Renal cortical epithelial cell (primary cell): ENCODE data around the gene MYO18A. TPM values are rescaled to one million over a fixed set of nuclear protein-coding genes. Genes with fewer than 3 reads are reported as not detected.

Experiments
- DNase-seq: peaks from one replicate; pipeline ENCODE4 v3.0.0-alpha.2; 2011; ENCODE audit warnings: low read depth
- total RNA-seq: library from RNA; depleted of rRNA; stranded (reverse); fragments of >200 nt; gene quantifications from 2 replicates; pipeline ENCODE4 v1.2.3, GENCODE V29; 2014

Gene MYO18A
- total RNA-seq, 1 donor from 2014 or later = 65.5 TPM

GRCh38 chr17:29054835-29055234 lies 125.4 kb downstream of the MYO18A start:
- no peak for DNase-seq

DNA sequence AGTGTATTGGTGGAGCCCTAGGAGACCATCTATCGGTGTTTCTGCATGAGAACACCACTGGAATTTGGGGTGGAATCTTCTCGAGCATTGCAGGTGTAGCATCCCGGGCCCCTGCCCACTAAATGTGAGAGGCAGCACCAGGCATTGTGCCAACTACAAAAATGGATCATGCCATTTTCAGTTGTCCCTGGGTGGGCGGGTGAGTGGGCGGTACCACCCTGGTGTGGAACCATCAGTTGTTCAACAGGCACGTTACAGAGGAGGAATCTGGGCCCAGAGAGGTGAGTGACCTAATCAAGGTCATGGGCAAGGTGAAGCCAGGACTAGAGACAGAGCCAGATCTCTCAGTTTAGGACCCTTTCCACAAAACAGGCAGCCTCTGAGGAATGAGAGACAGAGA lies 128.5 kb downstream of the MYO18A start:
- no peak for DNase-seq

DNA sequence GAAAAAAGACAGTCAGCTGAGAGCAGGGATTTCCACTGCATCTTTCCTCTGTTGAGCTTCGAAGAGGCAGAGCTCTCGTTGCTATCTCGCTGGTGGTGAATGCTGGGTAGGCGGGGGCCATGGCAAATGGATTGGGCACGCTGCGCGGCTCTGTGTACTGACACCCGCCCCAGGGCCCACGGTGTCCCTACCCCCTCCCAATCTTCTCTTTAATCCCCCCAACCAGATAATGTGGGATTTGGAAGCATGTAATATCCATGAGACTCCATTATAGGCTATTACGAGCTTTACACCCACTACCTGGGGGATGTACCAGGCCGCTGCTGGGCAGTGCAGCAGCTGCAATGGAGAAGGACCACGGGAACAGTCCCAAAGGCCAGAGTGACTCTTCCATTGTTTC lies 129.0 kb downstream of the MYO18A start:
- no peak for DNase-seq

GRCh38 chr17:29050176-29050575 lies 130.0 kb downstream of the MYO18A start:
- no peak for DNase-seq

DNA sequence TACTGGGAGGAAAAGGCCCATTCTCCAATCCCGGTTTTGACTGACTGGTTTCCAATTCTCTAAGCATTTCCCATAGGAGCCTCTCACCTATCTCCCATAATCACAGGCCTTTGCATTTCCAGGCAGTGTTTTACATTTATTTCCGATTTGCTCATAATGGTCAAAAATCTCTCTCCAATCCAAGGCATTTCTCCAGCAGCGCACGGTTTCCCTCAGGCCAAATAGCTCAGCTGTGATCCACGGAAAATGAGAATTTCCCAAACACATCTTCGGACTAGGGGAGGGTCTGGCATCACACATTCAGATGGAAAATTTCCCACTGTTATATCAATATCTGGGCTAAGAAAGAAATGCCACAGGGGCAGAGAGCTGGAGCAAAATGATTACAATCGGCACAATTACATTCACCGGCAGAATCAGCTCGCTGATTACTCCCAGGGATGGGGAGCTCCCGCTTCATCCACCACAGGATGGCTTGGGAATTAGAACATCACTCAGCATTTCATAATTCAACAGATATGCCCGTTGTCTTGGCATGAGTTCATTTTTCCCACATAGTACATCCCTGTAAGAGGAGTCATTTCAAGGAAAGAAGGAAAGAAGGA lies 130.6 kb downstream of the MYO18A start:
- DNase-seq = no peak

- DNase-seq = peak; percentile 32
These were observed 131.5 kb downstream of the MYO18A start for GRCh38 chr17:29048440-29049368.

DNA sequence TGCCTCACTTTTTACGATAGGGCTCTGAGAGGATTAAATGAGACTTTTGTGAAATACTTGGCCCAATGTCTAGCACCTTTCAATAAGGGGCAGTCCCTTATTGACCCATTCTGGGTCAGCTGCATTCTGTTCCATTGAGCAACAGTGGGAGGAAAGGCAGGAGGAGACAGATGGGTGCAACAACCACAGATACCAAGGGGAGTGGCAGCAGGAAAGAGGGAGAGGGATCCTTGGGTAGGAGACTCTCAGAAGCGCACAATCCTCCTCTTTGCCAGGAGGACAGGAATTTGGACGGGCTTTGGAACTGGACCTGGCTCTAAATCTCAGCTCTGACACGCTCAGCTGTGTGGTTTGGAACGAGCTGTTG lies 133.7 kb downstream of the MYO18A start:
- DNase-seq = peak; percentile 28

DNA sequence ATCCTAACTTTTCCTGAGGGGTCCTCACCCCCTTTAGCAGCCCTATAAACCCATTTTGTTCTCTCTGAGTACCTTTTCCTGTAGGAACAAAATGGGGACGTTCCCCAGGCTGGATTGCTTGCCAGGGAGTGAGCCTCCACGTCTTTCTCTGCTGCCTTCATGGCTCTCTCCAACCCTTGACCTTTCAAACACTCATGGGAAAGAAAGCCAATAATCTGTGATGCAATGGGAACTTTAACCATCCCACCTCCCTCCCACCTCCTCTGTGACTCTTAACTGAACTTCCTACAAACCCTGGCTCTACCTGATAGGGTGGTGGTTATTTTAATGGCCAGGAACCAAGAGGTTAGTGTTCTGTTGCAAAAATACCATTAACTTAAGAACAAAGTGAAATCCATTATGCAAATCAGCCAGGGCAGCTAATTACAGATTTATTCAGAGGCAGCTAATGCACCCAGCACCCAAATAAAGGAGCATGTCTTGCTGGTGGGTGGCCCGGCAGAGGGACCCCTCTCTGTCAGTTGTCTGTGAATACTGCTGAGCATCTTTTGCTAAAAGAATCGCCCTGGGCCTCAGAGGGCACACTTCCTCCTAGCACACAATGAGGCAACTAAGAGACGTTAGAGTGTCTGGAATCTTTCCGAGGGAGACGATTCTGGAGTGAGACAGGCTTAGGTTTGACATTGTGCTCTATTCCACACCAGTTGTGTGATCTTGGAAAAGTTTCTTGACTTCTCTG lies 134.3 kb downstream of the MYO18A start:
- peak; percentile 71 for DNase-seq

GRCh38 chr17:29045026-29045425 lies 135.2 kb downstream of the MYO18A start:
- DNase-seq = no peak

DNA sequence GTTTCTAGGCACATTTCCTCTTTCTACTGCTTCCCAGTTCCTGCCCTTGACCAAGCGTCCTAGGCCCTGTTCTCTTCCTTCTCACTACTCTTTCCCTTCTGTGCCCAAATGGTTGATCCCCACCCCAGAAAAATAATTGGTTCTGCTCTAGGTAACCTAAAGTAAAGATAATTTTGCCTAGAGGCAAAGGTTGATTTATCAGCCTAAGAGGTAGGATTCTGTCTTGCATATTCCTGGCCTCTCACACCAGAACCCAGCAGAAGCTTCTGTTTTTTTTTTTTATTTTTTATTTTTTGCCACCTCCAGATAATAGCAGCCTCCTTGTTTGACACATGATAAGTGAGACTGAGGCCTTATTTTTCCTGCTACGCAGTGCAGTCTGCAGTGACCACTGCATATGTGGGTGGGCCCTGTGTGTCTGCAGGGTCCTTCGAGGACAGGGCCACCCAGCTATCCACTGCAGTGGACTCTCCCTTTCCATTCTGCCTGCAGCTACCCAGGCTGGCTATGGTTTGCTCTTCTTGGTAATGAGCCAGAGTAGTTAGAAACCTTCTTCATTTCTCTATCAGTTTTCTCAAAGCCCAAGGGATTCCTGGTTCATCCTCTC lies 136.6 kb downstream of the MYO18A start:
- no peak for DNase-seq

DNA sequence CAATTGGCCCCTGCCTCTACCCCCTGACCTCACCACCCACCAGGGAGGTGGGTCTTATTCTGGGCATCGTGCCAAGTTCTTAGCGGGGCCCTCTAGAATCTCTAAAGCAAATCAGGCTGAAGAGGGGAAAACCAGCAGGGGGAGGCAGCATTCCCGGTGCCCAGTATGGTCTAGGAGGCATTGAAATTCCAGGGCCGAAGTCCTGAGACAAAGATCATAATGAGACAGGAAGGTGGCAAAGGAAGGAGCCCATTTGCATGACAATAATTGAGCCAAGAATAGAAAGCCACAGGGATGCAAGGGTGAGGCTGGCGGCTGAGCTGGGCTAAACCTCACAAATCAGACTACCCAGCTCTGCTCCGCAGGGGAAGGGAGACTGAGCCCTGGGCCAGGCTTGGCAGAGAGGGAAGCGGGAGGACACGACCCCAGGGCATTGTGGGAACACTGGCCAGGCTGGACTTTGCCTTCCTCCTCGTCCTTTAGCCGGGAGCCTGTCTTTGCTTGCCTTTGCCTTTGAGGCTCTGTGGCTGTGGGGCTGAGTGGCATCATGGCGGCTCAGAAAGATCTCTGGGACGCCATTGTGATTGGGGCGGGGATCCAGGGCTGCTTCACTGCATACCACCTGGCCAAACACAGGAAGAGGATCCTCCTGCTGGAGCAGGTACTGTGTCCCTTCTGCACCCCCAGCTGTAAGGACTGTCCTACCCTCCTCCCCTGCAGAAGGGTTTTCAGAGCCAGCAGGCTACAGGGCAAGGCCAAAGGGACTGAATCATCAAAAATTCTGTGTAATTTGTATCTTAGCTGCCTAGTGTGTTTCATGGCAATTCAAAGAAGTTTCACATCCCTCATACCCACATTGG lies 137.3 kb downstream of the MYO18A start, which contains the start of gene PIPOX:
Gene PIPOX (plus strand): TSS at position 463 of the 860 bp plus-strand sequence. CDS start 85 bp downstream, at position 548.
- DNase-seq = peak; percentile 54

GRCh38 chr17:29042026-29042678 lies 138.0 kb downstream of the MYO18A start:
- no peak for DNase-seq

- DNase-seq = no peak
These were observed 138.6 kb downstream of the MYO18A start for GRCh38 chr17:29041571-29041970.

DNA sequence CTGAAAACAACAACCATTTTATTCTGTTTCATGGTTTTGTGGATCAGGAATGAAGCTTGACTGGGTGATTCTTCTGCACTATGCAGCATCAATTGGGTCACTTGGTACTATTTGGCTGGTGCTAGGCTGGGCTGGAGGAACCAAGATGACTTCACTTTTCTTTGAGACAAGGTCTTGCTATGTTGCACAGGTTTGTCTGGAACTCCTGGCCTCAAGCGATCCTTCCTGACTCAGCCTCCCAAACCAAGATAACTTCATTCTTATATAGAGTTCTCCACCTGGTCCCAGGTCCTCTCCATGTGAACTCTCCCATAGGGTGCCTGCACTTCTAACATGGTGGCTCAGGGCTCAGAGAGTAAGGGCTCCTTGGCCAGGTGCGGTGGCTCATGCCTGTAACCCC lies 139.1 kb downstream of the MYO18A start:
- no peak for DNase-seq

DNA sequence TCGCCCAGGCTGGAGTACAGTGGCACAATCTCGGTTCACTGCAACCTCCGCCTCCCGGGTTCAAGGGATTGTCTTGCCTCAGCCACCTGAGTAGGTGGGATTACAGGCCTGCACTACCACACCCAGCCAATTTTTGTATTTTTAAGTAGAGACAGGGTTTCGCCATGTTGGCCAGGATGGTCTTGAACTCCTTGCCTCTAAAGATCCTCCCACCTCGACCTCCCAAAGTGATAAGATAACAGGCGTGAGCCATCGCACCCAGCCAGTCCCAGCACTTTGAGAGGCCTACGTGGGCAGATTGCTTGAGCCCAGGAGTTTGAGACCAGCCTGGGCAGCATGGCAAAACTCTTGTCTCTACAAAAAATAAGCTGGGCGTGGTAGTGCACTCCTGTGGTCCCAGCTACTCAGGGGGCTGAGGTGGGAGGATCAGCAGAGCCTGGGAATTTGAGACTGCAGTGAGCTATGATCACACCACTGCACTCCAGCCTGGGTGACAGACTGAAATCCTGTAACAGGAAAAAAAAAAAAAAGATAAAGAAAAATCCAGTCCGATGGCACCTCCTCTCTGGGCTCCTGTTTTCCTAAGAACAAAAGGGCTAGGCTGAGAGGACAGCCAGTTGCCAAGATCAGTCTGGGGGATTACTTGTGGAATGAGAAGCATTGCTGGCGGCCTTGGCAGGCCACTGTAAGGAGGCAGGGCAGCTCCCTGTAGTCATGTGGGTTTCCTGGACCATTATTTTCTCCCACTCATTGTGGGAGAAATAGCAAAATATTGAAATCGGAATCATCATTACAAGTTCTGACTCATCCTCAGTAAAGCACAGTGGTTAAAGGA lies 140.2 kb downstream of the MYO18A start:
- peak; percentile 88 for DNase-seq

DNA sequence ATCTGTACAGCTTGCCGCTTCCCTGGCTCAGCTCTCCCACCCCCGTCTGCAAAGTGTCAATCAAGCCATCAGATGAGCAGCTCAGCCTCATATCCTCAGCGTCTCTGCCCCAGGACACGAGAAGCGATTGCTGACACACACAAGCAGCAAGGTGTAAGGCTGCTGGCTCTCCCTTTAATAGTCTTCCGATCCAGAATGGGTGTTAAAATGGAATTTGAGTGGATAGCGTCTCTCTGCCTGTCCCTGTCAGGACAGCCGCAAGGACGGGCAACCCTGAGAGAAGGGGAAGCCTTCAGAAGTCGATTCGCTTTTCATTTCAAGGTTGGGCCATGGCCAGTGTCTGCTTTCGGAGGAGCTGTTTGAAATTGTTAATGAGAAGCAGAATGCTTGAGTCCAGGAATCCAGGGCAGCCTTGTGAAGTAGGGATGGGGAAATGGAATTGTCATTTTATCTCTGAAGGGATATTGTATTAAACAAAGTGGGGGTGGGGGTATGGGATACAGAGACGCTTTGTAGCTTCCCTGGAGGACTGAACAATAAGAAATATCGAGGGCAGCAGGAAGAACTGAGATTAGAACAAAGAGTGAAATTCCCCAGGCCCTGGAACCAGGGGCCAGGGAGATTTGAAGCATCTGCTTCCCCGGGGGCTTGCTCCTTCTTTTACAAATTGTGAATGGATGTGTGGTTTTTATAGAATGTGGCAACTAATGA lies 142.0 kb downstream of the MYO18A start:
- no peak for DNase-seq

GRCh38 chr17:29037739-29038084 lies 142.5 kb downstream of the MYO18A start:
- no peak for DNase-seq

DNA sequence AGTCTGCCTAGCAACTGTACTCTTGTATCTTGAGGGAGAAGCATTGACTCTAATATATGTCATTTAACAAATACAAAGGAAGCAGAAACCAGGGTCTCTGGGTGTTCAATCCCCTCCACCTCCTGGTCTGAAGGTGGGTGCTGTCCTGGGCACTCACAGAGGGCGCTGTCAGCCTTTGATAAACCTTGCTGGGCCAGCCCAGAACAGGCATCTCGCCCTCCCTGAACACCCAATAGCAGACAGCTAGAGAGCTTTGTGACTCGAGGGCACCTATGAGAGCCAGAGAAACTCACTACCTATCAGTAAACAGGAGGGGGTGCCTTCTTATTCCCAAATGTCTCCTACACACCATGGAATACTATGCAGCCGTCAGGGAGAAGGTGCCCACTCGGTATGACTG lies 143.6 kb downstream of the MYO18A start:
- DNase-seq = no peak

DNA sequence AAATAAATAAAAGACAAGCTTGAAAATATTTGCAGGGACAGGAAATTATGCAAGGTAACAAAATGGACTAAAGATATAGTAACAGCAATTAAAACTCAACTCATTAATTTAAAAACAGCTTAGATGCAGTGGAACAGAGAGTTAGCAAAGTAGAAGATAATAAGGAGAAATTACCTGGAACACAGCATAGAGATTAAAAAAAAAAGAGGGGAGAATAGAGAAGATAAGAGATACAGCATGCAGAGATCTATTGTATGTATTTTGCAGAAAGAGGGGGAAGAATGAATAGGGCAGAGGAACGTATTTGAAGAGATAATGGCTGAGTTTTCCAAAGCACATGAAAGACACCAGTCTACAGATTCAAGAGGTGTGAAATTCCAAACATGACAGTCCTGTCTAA lies 145.7 kb downstream of the MYO18A start:
- no peak for DNase-seq
